SK-MEL-5 (cell line): ENCODE data around the gene MRRF. TPM values are rescaled to one million over a fixed set of nuclear protein-coding genes. Genes with fewer than 3 reads are reported as not detected.

Source experiments
- DNase-seq: peaks from one replicate; pipeline ENCODE4 v3.0.0-alpha.2; 2016; ENCODE audit warnings: low read depth, low spot score
- in situ Hi-C: cut with HindIII; loops from 2 replicates; pipeline ENCODE4 v1.10.0; 2016; ENCODE audit warnings: low sequenced_read_pairs, high pct_unique_total_duplicates, low pct_unique_long_range_greater_than_20kb
- polyA plus RNA-seq, 2 experiments: library from polyadenylated mRNA; depleted of rRNA; stranded (reverse); fragments of >200 nt; gene quantifications; 2 replicates each; pipeline ENCODE4 v1.2.3, GENCODE V29; 2015
- total RNA-seq: library from RNA; depleted of rRNA; stranded (reverse); fragments of >200 nt; shearing (Covaris generic); gene quantifications from 2 replicates; pipeline ENCODE4 v1.2.3, GENCODE V29; 2014; rRNA removed

MRRF gene
- total RNA-seq: 94.4 and 101 TPM in 2 replicates
- polyA plus RNA-seq (2015; cell fraction: cytosol; rRNA removed): 63.6 and 70.2 TPM in 2 replicates
- 173 and 210 TPM in 2 replicates for polyA plus RNA-seq (2015; cell fraction: nucleus; rRNA removed)

- DNase-seq: peak; percentile 89
- in situ Hi-C loops: no loop called here
These were observed at the start of gene MRRF, which contains the start of gene RBM18 for GRCh38 chr9:122264360-122265148. TSS of gene MRRF (plus strand) at chr9:122264882. CDS start at chr9:122270892, 6,010 bp downstream. TSS of gene RBM18 (minus strand) at chr9:122264840. CDS start at chr9:122261492, 3,348 bp downstream.

- no peak for DNase-seq
- in situ Hi-C loops: no loop called here
These were observed 49.0 kb upstream of the MRRF start for GRCh38 chr9:122215663-122216062.

GRCh38 chr9:122216138-122216797, 48.4 kb upstream of the MRRF start:
- no peak for DNase-seq
- in situ Hi-C loops: no loop called here

- in situ Hi-C loops: no loop called here
- DNase-seq: no peak
These were observed 47.8 kb upstream of the MRRF start for GRCh38 chr9:122216798-122217418.

GRCh38 chr9:122217640-122218039, 47.0 kb upstream of the MRRF start:
- no peak for DNase-seq
- in situ Hi-C loops: no loop called here

- in situ Hi-C loops: no loop called here
These were observed 46.4 kb upstream of the MRRF start for GRCh38 chr9:122218071-122218934.

GRCh38 chr9:122218935-122219855, 45.5 kb upstream of the MRRF start:
- DNase-seq: no peak
- in situ Hi-C loops: no loop called here

More at GRCh38 chr9:122218071-122218934, 46.4 kb upstream of the MRRF start:
- DNase-seq: no peak

GRCh38 chr9:122219856-122220672, 44.6 kb upstream of the MRRF start:
- no peak for DNase-seq
- in situ Hi-C loops: no loop called here

GRCh38 chr9:122220673-122221182, 44.0 kb upstream of the MRRF start:
- DNase-seq: no peak
- in situ Hi-C loops: no loop called here

- in situ Hi-C loops: no loop called here
- DNase-seq: no peak
These were observed 43.4 kb upstream of the MRRF start for GRCh38 chr9:122221183-122221811.

GRCh38 chr9:122222791-122223190, 41.9 kb upstream of the MRRF start:
- no peak for DNase-seq
- in situ Hi-C loops: no loop called here

- in situ Hi-C loops: no loop called here
- no peak for DNase-seq
These were observed 41.2 kb upstream of the MRRF start for GRCh38 chr9:122223435-122223834.

GRCh38 chr9:122225312-122226141, 39.2 kb upstream of the MRRF start:
- DNase-seq: no peak
- in situ Hi-C loops: no loop called here

- no peak for DNase-seq
- in situ Hi-C loops: no loop called here
These were observed 38.4 kb upstream of the MRRF start for GRCh38 chr9:122226142-122226757.
